ENCODE data around the gene GALNT1.
A peak's percentile ranks its signal among the peaks of the same experiment; 100 is the strongest.
"Not testable (repeated sequence)": the region's sequence is repeated elsewhere in the genome, so short reads cannot be mapped to it uniquely, and the experiment has no call there.

GALNT1 gene

GRCh38 chr18:35581546-35581897 lies at the start of gene GALNT1:
Gene GALNT1, plus strand, starts transcription at chr18:35581740. Its CDS starts 72,923 bp downstream, at chr18:35654663.
- no peak for DNase-seq

- DNase-seq: no peak
These were observed 47.6 kb upstream of the GALNT1 start for GRCh38 chr18:35533916-35534405.

DNA sequence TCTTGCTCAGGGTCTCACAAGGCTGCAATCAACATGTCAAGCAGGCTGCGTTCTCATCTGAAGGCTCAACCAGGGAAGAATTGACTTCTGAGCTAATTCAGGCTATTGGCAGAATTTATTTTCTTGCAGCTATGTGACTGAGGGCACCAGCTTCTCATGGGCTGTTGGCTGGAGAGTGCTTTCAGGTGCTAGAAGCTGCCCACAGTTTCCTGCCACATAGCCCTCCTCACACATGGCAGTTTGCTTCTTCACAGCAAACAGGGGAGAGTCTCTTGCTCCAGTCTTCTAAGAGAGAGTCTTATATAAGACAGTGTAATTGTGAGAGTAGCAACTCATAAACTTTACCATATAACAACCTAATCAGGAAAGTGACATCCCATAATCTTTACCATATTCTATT lies 46.2 kb upstream of the GALNT1 start:
- no peak for DNase-seq

- no peak for DNase-seq
These were observed 39.2 kb upstream of the GALNT1 start for GRCh38 chr18:35542356-35542755.

GRCh38 chr18:35547008-35547605 lies 34.4 kb upstream of the GALNT1 start:
- DNase-seq: no peak

GRCh38 chr18:35549564-35549963 lies 32.0 kb upstream of the GALNT1 start:
- no peak for DNase-seq

GRCh38 chr18:35553300-35553699 lies 28.2 kb upstream of the GALNT1 start:
- DNase-seq: no peak

DNA sequence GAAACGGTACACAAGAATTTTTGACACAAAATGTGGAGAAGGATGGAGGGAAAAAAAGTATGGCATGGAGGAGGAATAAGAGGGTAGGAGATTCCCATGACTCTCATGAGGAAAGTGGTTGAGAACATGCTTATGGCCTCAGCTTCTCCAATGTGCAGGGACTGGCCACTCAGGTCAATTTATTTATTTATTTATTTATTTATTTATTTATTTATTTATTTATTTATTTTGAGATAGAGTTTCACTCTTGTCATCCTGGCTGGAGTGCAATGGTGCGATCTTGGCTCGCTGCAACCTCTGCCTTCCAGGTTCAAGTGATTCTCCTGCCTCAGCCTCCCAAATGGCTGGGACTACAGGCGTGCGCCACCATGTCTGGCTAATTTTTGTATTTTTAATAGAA lies 26.0 kb upstream of the GALNT1 start:
- DNase-seq: not testable (repeated sequence)

- DNase-seq: no peak
These were observed 21.7 kb upstream of the GALNT1 start for GRCh38 chr18:35559867-35560266.

DNA sequence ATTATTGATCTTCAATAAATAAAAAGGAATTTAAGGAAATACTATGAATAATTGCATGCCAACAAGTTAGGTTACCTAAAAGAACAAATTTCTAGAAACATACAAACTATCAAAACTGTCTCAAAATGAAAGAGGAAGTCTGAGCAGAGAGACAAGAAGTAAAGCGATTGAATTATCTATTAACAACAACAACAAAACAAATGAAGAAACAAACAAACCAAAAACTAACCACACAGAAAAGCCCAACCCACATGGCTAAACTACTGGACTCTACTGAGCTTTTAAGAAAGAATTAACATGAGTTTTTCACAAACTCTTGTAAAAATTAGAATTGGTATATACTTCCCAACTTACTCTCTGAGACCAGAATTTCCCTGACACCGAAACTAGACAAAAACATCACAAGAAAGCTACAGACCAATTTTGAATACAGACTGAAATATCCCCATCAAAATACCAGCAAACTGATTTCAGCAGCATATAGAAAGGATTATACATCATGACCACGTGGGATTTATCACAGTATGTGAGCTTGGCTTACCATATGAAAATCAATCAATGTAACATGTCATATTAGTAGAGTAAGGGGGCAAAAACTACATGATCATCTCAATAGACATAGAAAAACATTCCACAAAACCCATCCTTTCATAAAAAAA lies 16.6 kb upstream of the GALNT1 start:
- no peak for DNase-seq

DNA sequence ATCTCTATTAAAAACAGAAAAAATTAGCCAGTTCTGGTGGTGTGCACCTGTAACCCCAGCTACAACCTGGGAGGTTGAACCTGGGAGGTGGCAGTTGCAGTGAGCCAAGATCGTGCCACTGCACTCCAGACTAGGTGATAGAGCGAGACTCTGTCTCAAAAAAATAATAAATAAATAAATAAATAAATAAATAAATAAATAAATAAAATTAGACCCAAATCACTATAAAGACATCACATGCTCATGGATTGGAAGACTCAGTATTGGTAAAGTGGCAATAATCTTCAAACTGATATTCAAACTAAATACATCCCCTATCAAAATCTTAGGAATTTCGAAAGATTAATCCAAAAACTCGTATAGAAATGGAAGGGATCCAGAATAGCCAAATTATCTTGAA lies 15.5 kb upstream of the GALNT1 start:
- DNase-seq: no peak

DNA sequence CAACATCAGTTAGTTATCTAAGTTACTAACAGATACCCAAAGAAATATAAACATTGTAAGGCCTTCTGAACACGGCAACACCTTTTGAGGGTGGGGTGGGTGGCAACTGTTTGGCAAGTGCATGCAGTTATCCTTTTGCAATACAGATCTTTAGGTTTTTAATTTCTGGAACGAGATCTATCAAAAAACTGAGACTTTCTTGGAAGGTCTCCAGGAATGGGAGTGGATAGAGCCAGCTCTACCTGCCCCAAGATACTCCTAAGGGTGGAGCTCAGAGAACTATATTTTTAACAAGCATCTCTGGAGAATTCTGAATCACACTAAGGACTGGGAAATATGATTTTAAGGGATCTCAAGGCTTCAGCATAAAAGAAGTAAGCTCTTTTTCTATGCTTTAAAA lies 11.4 kb upstream of the GALNT1 start:
- DNase-seq: no peak

DNA sequence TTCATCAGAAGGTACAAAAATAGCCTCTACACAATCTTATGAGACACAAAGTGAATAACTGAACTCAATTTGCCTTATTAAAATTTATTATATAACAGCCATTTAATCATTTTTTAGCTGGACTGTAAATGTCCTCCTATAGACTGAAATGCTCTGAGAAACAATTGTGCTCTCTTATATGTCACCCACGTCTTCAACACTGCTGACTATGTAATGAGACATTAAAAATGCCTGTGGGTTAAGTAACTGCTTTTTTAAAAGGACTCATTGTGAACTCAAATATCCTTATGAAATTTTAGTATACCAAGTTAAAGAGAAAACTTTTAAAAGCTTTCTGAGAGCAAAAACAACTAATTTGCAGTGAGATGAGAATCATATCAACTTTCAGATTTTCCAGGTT lies 10.4 kb upstream of the GALNT1 start:
- no peak for DNase-seq

DNA sequence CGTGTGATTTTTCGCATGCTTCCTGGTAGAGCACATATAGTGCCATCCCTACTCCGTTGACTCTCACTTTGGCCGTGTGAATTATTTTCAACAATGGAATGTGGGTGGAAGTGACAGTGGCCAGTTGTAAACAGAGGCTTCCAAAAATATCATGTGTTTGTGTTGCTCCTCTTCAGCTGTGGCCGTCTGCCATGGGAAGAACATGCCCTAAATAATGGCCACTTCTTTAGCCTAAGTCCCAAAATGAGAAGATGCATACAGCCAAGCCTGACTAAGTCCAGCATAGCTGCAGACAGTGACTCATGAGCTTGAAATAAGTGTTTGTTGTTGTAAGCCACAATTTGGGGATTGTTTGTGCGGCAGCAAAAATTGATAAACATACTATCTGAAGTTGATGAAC lies 8.9 kb upstream of the GALNT1 start:
- DNase-seq: no peak

- peak; percentile 20 for DNase-seq
These were observed 8.0 kb upstream of the GALNT1 start for GRCh38 chr18:35573531-35573930.

- DNase-seq: not testable (repeated sequence)
These were observed 5.2 kb upstream of the GALNT1 start for GRCh38 chr18:35576240-35576845.

DNA sequence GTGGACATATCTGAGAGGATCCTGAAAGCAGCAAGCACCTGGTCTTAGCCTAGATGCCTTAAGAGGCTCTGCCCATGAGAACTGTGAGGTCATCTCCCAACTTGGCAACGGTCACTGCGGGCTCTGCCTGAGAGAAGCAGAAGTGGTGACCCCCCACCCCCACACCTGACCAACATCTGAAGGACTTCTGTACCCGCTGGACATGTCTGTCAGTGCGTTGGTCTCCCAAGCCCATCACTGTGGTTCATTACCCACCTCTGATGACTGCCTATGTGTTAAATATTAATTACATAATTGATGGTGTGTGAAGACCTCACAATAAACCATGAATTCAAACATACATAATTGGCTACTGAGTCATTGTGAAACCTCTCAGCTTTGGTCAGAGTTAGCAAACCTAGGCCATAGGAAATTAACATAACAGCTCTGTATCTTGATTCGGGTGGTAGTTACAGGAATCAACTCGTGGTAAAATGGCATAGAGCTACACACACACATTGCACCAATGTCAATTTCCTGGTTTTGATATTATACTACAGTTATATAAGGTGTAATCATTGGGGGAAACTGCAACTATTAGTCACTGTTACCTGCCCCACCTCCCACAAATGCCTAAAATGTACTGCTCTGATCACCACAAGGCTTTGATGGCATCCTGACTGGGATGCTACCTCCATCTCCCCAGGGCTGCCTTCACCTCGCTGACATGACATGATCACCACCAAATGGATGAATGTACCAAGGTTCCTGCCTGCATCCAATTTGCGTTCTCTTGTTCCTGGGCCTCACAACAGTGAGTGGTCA lies 4.3 kb upstream of the GALNT1 start:
- no peak for DNase-seq

DNA sequence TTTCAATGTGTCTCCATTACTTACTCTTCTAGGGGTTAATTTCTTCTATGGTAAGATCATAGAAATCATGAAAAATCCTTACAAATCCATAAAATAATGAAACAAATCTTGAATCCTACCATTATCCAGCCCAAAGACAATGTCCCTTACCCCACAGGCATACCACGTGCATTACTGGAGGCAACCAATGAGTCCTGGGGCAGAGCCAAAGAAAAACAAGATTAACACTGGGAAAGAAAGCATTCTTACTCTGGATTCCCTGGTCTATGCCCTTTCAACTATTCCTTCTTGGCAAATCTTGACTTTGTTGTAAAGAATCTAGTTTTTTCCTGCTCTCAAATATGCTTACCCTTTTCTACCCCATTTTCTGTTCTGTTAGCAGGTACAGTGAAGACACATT lies 3.1 kb upstream of the GALNT1 start:
- DNase-seq: no peak

DNA sequence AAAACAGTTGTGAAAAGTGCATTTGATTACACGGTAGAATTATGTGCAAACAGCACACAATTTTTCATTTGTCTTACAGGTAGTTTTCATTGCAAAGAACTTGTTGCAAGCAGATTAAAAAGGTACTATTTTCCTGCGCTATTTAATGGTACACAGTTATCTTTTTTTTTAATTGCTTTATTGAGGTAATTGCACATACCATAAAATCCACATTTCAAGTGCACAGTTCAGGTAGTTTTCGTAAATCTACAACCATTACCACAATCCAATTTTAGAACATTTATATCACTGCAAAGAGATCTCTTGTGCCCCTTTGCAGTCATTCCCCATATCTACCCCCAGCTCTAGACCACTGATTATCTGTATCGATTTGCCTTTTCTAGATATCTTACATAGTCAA lies 2.6 kb upstream of the GALNT1 start:
- DNase-seq: no peak

GRCh38 chr18:35580701-35581539 lies 620 bp upstream of the GALNT1 start:
- peak; percentile 65 for DNase-seq

GRCh38 chr18:35581898-35582641 lies 530 bp downstream of the GALNT1 start:
- peak; percentile 29 for DNase-seq

Data from CD4-positive, alpha-beta T cell treated with Interleukin-17A for 1 hour (primary cell).